Activated naive CD8-positive, alpha-beta T cell (primary cell): Measurements from ENCODE around the gene TAGLN2.

Experiments
- H3K27ac Mint-ChIP-seq: one replicate; pipeline ENCODE4 v1.8.0; 2021; ENCODE audit warnings: mixed read lengths
- H3K27me3 Mint-ChIP-seq: one replicate; pipeline ENCODE4 v1.8.0; 2021; ENCODE audit warnings: mixed read lengths
- H3K36me3 Mint-ChIP-seq: one replicate; pipeline ENCODE4 v1.8.0; 2021; ENCODE audit warnings: mixed read lengths
- H3K4me1 Mint-ChIP-seq: one replicate; pipeline ENCODE4 v1.8.0; 2021; ENCODE audit warnings: low read depth, mixed read lengths
- H3K4me3 Mint-ChIP-seq: one replicate; pipeline ENCODE4 v1.8.0; 2021; ENCODE audit warnings: mild to moderate bottlenecking, mixed read lengths
- H3K9me3 Mint-ChIP-seq: one replicate; pipeline ENCODE4 v1.8.0; 2021; ENCODE audit warnings: low read depth, mixed read lengths

TAGLN2 gene

GRCh38 chr1:159933347-159933746, 8.0 kb upstream of the TAGLN2 start:
- Mint-ChIP-seq H3K36me3 (no peaks in the 10 kb centered on the region), H3K9me3 (no peaks in the 10 kb centered on the region), H3K4me3 (no peak overlapping the region), H3K27ac (no peak overlapping the region), H3K4me1 (peaks cover 5% of the 10 kb centered on the region), H3K27me3 (no peaks in the 10 kb centered on the region)

- H3K27me3 Mint-ChIP-seq, result no peaks in the 10 kb centered on the region
- H3K4me1 Mint-ChIP-seq, result peaks cover 5% of the 10 kb centered on the region
- H3K9me3 Mint-ChIP-seq, result no peaks in the 10 kb centered on the region
- no peak overlapping the region for H3K27ac Mint-ChIP-seq
- no peak overlapping the region for H3K4me3 Mint-ChIP-seq
- H3K36me3 Mint-ChIP-seq, result no peaks in the 10 kb centered on the region
These were observed 7.3 kb upstream of the TAGLN2 start for GRCh38 chr1:159932296-159933285.

- no peaks in the 10 kb centered on the region for H3K27me3 Mint-ChIP-seq
- peaks cover 5% of the 10 kb centered on the region for H3K4me1 Mint-ChIP-seq
These were observed 6.5 kb upstream of the TAGLN2 start for GRCh38 chr1:159931795-159932173.

DNA sequence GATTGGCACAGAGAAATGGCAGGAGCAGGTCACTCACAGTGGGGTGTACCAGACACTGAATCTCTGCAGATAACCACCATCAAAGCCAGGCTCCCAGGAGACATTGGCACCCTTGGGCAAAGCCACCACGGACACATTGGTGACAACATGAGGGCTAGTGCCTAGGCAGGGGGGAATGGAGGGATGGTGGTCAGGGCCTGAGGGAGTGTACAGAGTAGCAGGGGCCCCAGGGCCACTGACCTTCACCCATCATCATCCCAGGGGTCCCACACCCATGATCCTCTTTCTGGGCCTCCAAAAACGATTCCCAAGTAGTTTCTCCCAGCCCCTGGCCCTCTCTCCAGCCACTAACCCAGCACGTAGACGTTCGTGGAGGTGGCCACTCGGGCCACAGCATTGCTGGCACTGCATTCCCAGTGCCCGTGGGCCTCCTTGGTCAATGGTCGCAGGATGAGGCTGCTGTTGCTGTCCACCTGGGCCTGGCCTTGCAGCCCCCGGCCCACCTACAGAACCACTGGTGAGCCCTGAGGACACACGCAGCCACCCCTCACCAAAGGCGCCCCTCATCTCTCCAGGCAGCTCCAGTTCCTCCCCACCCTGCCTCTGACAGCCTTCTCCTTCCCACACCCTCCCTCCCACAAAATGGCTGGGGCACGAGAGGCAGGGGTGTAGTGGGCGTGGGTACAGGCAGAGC, 5.9 kb upstream of the TAGLN2 start:
- Mint-ChIP-seq H3K36me3 (no peaks in the 10 kb centered on the region), H3K4me1 (peaks cover 6% of the 10 kb centered on the region), H3K9me3 (no peaks in the 10 kb centered on the region), H3K27ac (no peak overlapping the region), H3K4me3 (no peak overlapping the region), H3K27me3 (no peaks in the 10 kb centered on the region)

More at GRCh38 chr1:159931795-159932173, 6.5 kb upstream of the TAGLN2 start:
- H3K9me3 Mint-ChIP-seq, result no peaks in the 10 kb centered on the region
- H3K4me3 Mint-ChIP-seq, result no peak overlapping the region
- no peak overlapping the region for H3K27ac Mint-ChIP-seq
- H3K36me3 Mint-ChIP-seq, result no peaks in the 10 kb centered on the region

DNA sequence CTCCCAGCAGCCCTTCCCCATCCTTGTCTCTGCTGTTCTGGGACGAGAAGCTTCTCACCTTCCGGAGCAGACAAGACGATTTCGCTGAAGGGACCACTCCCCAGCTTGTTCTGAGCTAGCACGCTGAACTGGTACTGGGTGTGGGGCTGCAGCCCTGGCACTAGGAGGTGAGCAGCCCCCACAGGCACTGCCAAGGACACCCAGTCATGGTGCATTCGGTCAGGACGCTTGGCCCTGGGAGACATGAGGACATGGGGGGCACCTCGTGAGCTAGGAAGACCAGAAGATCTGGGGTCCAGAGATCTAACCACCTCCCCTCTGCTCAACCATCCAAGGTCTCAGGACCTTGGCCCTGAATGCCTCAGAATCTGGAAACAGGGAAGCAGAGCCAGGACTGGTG, 5.3 kb upstream of the TAGLN2 start:
- Mint-ChIP-seq H3K27ac (no peak overlapping the region), H3K36me3 (no peaks in the 10 kb centered on the region), H3K4me1 (peaks cover 11% of the 10 kb centered on the region), H3K4me3 (no peak overlapping the region), H3K27me3 (no peaks in the 10 kb centered on the region), H3K9me3 (no peaks in the 10 kb centered on the region)

DNA sequence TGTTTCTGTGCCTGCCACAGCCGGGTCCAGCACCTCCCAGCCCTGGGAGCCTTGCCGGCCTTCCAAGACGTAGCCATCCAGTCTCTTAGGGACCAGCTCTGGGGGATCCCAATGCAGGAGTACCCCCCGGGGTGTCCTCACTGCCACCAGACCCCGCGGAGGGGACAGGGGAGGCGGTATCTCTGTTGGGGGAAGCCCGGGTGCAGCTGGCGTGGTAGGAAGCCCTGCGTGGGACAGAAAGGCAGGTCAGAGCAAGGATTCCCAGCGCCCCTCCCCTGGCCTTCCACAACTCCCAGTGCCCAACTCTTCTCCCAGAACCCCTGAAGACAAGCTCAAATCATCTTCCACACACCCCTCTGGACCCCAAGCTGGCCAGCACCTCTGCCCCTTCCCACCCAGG, 4.9 kb upstream of the TAGLN2 start:
- H3K4me1 Mint-ChIP-seq, result peaks cover 12% of the 10 kb centered on the region
- no peaks in the 10 kb centered on the region for H3K27me3 Mint-ChIP-seq
- no peaks in the 10 kb centered on the region for H3K36me3 Mint-ChIP-seq
- H3K4me3 Mint-ChIP-seq, result no peak overlapping the region
- no peaks in the 10 kb centered on the region for H3K9me3 Mint-ChIP-seq
- no peak overlapping the region for H3K27ac Mint-ChIP-seq

DNA sequence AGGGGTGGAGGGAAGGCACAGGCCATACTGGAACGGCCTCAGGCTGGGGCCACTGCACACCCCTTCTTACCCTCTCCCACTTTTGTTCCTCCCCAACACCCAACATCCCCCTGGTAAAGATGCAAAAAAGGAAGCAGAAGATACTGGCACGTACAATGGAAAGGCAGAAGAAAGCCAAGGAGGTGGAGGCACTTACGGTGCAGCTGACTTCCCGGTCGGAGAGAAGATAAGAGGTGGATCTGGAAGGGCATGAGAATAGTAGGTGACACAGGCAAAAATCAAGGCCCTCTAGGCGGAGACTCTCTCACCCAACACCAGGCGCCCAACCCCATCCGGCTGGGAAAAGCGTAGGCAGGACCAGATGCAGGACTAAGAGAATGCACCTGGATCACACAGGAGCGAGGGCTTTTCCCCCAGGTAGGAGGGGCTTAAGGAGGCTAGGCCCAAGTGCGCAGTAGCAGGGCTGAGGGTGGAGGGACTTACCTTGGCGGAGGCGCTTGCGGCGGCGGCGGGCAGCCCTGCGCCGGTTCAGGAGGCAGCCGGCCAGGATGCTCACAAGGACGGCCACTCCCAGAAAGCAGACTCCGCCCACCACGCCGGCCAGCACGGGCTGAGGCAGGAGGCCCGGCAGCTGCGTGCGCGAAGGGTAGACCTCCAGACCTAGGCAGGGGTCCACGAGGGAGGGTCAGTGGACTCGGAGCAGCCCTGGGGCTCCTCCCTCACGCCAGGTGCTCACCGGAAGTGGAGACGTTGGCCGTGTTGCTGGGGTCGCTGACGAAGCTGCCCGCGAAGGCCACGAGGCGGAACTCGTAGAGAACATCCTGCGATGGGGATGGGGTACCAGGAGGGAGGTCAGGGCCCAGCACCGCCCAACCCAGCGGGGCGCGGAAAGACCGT, 4.1 kb upstream of the TAGLN2 start:
- no peaks in the 10 kb centered on the region for H3K36me3 Mint-ChIP-seq
- H3K27me3 Mint-ChIP-seq, result no peaks in the 10 kb centered on the region
- no peak overlapping the region for H3K4me3 Mint-ChIP-seq
- H3K27ac Mint-ChIP-seq, result no peak overlapping the region
- H3K9me3 Mint-ChIP-seq, result no peaks in the 10 kb centered on the region
- peaks cover 12% of the 10 kb centered on the region for H3K4me1 Mint-ChIP-seq

GRCh38 chr1:159928491-159929050, 3.3 kb upstream of the TAGLN2 start:
- H3K9me3 Mint-ChIP-seq, result no peaks in the 10 kb centered on the region
- no peak overlapping the region for H3K4me3 Mint-ChIP-seq
- peaks cover 18% of the 10 kb centered on the region for H3K4me1 Mint-ChIP-seq
- H3K27ac Mint-ChIP-seq, result no peak overlapping the region
- H3K27me3 Mint-ChIP-seq, result no peaks in the 10 kb centered on the region
- H3K36me3 Mint-ChIP-seq, result peaks cover 2% of the 10 kb centered on the region

GRCh38 chr1:159927849-159928431, 2.6 kb upstream of the TAGLN2 start:
- Mint-ChIP-seq H3K9me3 (no peaks in the 10 kb centered on the region), H3K27ac (no peak overlapping the region), H3K4me3 (no peak overlapping the region), H3K36me3 (peaks cover 2% of the 10 kb centered on the region), H3K27me3 (no peaks in the 10 kb centered on the region), H3K4me1 (peaks cover 24% of the 10 kb centered on the region)

- Mint-ChIP-seq H3K4me3 (no peak overlapping the region), H3K36me3 (peaks cover 2% of the 10 kb centered on the region), H3K27ac (no peak overlapping the region), H3K9me3 (no peaks in the 10 kb centered on the region), H3K27me3 (no peaks in the 10 kb centered on the region), H3K4me1 (peaks cover 30% of the 10 kb centered on the region)
These were observed 2.0 kb upstream of the TAGLN2 start for GRCh38 chr1:159927211-159927848.

GRCh38 chr1:159925719-159926078, 392 bp upstream of the TAGLN2 start:
- H3K4me1 Mint-ChIP-seq, result peaks cover 47% of the 10 kb centered on the region
- H3K4me3 Mint-ChIP-seq, result peak overlapping the region; percentile 95
- no peaks in the 10 kb centered on the region for H3K27me3 Mint-ChIP-seq
- no peaks in the 10 kb centered on the region for H3K9me3 Mint-ChIP-seq
- H3K27ac Mint-ChIP-seq, result peak overlapping the region; percentile 98
- peaks cover 6% of the 10 kb centered on the region for H3K36me3 Mint-ChIP-seq

GRCh38 chr1:159924025-159924790, 1.1 kb downstream of the TAGLN2 start:
- peaks cover 6% of the 10 kb centered on the region for H3K36me3 Mint-ChIP-seq

More at GRCh38 chr1:159924025-159924790, 1.1 kb downstream of the TAGLN2 start:
- peak overlapping the region; percentile 95 for H3K4me3 Mint-ChIP-seq
- H3K27ac Mint-ChIP-seq, result peak overlapping the region; percentile 98
- no peaks in the 10 kb centered on the region for H3K9me3 Mint-ChIP-seq
- peaks cover 59% of the 10 kb centered on the region for H3K4me1 Mint-ChIP-seq
- no peaks in the 10 kb centered on the region for H3K27me3 Mint-ChIP-seq
